Activated T-cell treated with anti-CD3 and anti-CD28 coated beads for 24 hours (primary cell): Measurements from ENCODE around the gene C2orf15.
"Not testable (repeated sequence)": the region's sequence is repeated elsewhere in the genome, so short reads cannot be mapped to it uniquely, and the experiment has no call there.

Source experiments
- DNase-seq: peaks from one replicate; pipeline ENCODE4 v3.0.0-alpha.2; 2020; ENCODE audit warnings: low read depth

C2orf15 gene

GRCh38 chr2:99141110-99142108 is at the start of gene C2orf15:
Gene C2orf15, plus strand, starts transcription at chr2:99141707. Its CDS starts 8,852 bp downstream, at chr2:99150559.
- peak; percentile 96 for DNase-seq

- no peak for DNase-seq
These were observed 44.8 kb upstream of the C2orf15 start for GRCh38 chr2:99096728-99097127.

- DNase-seq: no peak
These were observed 39.8 kb upstream of the C2orf15 start for GRCh38 chr2:99101697-99102096.

GRCh38 chr2:99104006-99104405 is 37.5 kb upstream of the C2orf15 start:
- no peak for DNase-seq

GRCh38 chr2:99106913-99107312 is 34.6 kb upstream of the C2orf15 start:
- no peak for DNase-seq

- no peak for DNase-seq
These were observed 30.3 kb upstream of the C2orf15 start for GRCh38 chr2:99111236-99111635.

GRCh38 chr2:99111945-99112344 is 29.6 kb upstream of the C2orf15 start:
- no peak for DNase-seq

- no peak for DNase-seq
These were observed 28.9 kb upstream of the C2orf15 start for GRCh38 chr2:99112617-99113016.

GRCh38 chr2:99127981-99128380 is 13.5 kb upstream of the C2orf15 start:
- DNase-seq: no peak

- not testable (repeated sequence) for DNase-seq
These were observed 6.4 kb upstream of the C2orf15 start for GRCh38 chr2:99135044-99135556.

- DNase-seq: no peak
These were observed 2.5 kb upstream of the C2orf15 start for GRCh38 chr2:99139003-99139402.

- DNase-seq: no peak
These were observed 1.2 kb upstream of the C2orf15 start for GRCh38 chr2:99140056-99140859.

- no peak for DNase-seq
These were observed 722 bp upstream of the C2orf15 start for GRCh38 chr2:99140860-99141109.

- DNase-seq: no peak
These were observed 9.2 kb downstream of the C2orf15 start for GRCh38 chr2:99150706-99151105.

GRCh38 chr2:99152199-99152895 is 10.8 kb downstream of the C2orf15 start:
- DNase-seq: no peak

GRCh38 chr2:99153921-99154604 is 12.6 kb downstream of the C2orf15 start:
- no peak for DNase-seq

- DNase-seq: peak; percentile 89
These were observed 13.4 kb downstream of the C2orf15 start, which contains the start of the genes LIPT1 and TSGA10 for GRCh38 chr2:99154643-99155536. Gene LIPT1, plus strand, starts transcription at chr2:99154967. Its CDS starts 6,991 bp downstream, at chr2:99161958. Gene TSGA10, minus strand, starts transcription at chr2:99154942. Its CDS starts 45,503 bp downstream, at chr2:99109439.

GRCh38 chr2:99156891-99157290 is 15.4 kb downstream of the C2orf15 start:
- DNase-seq: no peak

- DNase-seq: no peak
These were observed 17.1 kb downstream of the C2orf15 start for GRCh38 chr2:99158599-99158998.

- DNase-seq: no peak
These were observed 18.1 kb downstream of the C2orf15 start for GRCh38 chr2:99159594-99159993.
